HS-27A (cell line): ENCODE results near the gene MXI1.
"Not testable (repeated sequence)": the region's sequence is repeated elsewhere in the genome, so short reads cannot be mapped to it uniquely, and the experiment has no call there.

Source experiments
- DNase-seq: peaks from one replicate; pipeline ENCODE4 v3.0.0-alpha.2; 2012; ENCODE audit warnings: low read depth, missing footprints

The MXI1 gene

DNA sequence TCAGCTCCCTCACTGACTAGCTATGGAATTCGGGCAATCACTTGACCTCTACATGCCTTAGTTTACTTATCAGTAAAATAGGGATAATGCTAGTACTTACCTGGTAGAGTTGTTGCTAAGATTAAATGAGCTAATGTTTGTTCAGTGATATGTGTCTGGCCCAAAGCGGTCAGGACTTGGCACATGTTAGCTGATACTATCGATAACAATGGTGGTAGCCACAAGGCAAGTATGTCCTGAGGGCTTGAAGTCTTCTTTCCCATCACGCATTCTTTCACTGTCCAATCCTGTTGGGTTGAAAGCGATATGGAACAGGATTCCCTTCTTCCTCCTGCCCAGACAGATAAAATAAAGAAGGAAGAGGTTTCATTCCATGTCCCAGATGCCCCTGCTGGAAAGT, 25.5 kb upstream of the MXI1 start:
- no peak for DNase-seq

DNA sequence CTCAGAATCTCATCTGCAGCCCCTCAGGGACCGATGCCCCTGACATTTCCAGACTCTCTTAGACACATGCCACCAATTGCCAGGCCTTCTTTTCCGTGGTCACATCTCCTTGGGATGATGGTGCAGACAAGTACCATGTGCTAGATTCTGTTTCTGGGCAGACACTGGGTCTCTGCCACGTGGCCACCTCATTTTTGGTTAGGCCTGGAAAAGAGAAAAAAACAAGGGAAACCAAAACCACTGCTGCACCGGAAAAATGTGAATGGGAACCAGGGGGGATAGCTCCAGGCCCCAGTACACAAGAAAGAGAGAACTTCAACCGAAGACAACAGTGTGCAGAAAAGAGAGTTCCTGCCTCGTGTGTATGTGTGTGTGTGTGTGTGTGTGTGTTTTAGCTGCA, 23.0 kb upstream of the MXI1 start:
- DNase-seq = no peak

DNA sequence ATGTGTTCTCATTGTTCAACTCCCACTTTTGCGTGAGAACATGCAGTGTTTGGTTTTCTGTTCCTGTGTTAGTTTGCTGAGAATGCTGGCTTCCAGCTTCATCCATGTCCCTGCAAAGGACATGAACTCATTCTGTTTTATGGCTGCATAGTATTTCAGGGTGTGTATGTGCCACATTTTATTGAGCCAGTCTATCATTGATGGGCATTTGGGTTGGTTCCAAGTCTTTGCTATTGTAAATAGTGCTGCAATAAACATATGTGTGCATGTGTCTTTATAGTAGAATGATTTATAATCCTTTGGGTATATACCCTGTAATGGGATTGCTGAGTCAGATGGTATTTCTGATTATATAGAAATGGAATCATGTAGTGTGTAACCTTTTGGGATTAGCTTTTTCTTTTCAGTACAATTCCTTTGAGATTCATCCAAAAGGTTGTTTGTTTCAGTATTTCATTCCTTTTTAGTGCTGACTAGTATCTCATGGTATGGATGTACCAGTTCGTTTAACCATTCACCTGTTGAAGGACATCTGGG, 21.7 kb upstream of the MXI1 start:
- not testable (repeated sequence) for DNase-seq

DNA sequence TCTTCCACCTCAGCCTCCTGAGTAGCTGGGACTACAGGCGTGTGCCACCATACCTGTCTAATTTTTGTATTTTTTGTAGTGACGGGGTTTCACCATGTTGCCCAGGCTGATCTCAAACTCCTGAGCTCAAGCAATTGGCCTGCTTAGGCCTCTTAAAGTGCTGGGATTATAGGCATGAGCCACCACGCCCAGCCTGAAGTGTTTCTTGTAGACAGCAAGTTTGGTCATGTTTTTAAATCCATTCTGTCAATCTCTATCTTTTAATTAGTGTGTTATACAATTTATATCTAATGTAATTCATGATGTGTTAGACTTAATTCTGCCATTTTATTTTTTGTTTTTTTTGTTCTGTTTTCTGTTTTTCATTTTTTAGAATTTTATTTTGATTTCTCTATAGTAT, 17.2 kb upstream of the MXI1 start:
- DNase-seq = no peak

DNA sequence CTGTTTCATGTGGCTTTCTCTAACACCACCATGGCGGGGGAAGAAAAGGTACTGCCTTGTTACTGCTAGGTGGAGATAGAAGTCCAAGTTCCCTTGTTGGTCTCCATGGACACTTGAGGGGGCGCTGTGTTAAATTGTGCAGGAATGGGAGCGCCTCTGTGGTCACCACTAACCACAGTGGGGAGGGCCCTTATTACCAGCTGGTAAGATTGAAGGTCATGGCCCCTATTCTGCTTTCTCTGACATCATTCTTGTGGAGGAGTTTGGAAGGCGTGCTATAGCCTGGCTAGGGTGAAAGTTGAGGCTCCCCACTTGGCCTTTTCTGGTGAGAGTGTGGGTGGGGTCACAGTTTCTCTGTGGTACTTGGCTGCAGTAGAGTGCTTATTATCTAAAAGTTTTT, 14.9 kb upstream of the MXI1 start:
- DNase-seq = no peak

DNA sequence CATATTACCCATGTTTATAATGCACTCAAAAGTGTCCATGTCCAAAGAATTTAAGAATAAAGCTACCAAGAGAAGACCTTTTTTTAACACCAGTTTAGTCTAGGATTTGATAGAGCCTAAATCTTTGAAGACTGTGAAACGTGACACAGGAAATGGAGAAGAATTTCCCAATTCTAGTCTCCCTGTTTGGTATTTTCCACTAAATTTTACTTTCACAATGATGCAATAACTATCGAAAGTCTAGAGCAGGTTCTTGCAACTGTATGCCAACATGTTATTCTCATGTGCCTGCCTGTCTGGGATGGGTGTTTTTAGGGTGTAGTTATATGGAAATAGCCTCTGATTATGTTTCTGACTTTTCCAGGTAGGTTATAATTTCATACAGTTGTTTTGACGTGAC, 6.9 kb upstream of the MXI1 start:
- DNase-seq = no peak

DNA sequence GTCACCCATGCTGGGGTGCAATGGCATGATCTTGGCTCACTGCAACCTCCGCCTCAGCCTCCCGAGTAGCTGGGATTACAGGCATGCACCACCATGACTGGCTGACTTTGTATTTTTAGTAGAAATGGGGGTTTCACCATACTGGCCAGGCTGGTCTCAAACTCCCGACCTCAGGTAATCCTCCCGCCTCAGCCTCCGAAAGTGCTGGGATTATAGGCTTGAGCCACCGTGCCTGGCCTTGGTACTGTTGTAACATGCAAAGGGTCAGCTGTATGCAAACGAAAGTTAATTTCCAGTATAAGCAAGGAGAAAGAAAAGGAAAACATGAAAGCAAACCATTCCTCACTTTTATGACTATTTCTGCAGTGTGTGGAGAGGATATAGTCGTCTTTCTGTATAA, 6.4 kb upstream of the MXI1 start:
- not testable (repeated sequence) for DNase-seq

DNA sequence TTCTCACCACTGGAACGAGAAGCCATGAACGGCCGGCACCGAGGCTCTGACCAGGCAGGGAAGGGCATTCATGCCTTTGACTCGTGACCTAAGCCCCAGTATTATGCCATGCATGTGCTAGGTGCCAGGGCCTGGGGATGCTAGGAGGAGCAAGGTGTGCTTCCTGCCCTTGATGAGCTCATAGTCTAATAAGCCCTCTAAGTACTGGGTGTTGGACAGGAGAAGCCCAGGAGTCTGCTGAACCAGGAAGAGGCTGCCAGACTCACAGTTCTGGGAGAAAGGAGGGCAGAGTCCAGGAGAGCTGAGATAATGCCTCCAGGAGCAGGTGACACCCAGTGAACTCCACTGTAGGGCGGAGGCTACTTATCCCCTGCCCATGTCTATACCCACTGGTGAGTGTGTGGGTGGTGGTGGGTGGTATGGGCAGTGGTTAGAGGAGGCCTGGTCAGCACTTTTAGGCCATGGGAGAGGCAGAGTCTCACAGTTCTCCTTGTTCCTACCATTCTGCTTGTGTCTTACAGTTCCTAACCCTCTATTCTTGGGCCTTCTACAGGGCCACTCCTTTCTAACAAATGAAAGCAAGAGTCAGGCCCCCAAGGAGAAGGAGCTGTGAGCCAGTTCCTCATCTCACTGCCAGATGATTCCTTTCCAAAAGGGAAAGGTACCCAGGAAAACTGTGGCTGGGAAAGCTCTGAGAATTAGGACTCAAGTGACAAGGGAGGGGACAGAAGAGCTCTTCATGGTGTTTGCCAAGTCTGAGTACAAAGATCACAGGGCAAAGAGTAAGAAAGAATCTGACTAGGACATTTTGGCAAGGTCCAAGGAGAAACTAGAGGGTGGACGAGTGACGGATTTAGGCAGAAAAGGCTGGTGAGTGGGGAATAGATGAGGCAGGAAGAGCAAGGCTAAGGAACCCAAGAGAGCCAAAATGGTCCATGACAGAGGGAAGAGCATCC, 3.6 kb upstream of the MXI1 start:
- DNase-seq = no peak

DNA sequence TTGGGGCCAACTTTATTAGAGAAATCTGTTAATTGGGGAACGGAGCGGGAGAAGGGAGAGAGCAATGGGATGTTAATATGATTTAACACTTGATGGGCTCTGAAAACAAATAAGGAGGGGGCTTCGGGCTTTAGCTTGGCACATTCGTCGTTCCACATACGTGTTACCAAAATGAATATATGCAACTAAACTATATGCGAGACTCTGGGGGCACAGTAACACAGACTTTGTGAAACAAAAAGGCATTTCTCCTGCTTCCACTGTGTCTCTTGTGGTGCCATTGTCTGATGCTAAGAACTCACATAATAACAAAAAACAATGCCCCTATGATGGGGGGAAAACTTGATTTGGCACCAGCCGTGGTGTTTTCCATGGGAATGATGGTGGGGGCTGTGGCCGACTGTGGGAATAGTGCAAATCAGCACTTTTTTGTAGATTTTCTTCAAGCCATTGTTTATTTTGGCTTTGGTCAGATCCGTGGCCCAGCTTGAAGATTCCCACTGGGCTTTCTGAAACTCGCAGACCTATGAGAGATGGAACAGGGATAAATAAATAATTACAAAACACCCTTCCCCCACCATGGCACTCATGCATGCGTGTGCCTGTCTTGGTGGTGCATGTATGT, 2.2 kb upstream of the MXI1 start:
- DNase-seq = no peak

DNA sequence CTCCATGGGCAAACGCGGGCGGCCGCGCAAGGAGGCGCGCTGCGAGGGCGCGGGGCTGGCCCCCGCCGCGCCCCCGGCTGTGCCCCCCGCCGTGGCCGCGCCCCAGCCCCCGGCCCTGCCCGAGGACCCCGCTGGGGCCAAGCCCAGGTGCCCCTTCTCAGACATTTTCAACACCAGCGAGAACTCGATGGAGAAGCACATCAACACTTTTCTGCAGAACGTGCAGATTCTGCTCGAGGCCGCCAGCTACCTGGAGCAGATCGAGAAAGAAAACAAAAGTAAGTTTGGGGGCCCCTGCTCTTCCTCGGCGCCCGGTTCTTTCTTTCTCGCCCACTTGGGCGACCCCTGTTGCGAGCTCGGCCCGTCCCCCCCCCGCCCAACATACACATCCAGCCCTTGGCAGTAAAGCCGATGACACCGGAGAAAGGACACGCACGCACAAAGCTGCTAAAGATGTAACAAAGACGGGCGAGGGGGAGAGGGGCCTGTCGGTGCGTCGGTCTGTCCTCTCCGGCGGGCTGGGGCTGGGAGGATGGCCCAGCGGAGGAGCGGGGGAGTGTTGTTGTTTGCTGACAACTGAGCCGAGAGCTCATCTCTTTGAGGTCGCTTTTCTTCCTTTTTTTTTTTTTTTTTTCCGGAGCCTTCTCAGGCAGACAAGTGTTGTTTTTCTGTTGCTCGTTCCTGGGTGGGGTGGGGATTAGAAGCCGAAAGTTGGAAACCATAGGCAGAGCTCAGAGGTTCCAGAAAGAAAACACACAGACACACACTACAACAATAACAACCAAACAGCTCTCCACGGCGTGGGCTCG, 604 bp downstream of the MXI1 start:
- DNase-seq = no peak

DNA sequence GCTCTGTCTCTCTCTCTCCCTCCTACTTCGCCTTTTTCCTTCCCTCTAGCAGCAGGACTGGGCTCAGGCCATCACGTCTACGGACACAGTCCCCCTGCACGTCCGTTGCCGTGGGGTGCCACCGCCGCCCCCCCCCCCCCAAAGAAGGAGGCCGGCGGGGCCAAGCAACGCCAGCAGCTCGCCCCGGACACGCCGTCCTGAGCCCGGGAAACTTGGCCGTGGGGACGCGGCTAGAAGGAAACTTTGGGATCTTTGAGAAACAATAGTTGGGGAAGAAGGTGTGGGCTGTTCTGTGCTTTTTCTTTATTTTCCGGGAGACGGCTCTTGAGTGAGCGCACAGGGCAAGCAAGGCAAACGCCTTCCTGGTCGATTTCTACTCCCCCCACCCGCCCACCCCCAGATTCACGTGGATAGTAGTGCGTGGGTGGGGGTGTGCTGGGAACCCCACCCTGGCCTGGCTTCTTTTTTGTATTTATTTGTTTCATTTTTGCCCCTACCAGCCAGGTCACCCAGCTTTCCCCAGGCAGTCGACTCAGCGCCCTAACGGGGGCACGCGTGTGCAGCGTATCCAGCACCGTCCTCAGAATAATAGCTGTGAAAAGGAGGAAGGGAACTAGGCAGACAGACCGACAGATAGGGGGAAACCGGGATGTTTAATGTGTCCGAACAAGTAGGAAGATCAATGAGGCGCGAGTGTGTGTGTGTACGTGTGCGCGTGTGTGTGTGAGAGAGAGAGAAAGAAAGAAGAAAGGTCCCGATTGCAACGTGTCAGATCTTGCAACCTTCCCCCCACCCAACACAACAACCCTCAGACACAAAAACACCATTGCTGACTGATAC, 1.4 kb downstream of the MXI1 start:
- no peak for DNase-seq

DNA sequence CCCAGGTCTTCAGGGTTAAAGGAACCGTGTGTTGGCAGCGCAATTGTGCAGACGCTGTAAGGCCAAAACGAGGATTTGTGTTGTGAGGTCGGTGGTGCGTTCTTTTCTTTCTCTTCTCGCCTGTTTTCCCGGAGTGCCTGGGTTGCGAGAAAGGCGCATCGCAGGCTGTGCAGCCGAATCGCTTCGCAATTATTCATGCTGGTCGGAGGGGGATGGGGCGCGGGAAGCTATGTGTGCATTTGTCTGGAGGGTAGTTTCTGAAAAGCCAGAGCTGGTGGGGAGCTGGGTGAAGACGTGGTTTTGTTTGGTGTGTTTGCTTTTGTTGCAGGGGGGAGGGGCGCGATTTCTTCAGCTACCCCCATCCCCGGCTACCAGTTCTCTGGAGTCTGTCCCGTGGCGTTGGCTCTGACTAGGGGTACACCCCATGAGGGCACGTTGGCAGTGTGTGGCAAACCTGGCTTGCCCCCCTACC, 2.1 kb downstream of the MXI1 start:
- DNase-seq = no peak

DNA sequence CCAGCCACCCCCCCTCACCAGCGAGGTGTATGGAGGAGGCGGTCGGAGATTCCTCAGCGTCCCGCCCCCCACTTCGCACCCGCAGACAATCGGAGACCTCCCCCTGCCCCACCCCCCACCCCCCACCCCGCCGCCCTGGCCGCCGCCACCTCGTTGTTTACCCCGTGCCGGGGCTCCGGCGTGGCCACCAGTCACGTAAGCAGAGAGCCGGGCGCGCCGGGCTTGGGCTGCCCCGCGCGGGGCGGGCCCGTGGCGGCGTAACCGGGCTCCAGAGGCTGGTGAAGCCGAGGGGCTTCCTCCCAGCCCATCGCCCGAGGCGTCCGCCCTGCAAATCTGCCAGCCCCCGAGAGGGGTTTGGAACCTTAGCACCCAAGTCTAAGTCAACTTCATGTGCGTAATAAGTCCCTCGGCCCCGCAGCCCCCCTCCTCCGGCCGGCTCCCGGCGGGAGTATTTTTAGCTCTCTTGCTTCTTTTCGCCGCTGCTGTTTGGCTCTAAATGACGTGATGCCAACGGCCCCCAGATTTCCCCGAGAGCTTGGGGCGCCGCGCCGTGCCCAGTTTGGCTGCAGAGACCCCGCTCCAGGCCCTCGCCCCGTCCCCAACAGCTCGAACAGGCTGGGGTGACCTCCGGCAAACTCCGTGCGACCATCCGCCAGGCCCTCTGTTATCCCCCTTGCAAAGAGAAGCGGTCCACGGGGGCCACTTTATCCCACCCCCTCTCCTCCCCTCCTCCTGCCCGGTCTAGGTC, 2.7 kb downstream of the MXI1 start:
- DNase-seq = no peak

DNA sequence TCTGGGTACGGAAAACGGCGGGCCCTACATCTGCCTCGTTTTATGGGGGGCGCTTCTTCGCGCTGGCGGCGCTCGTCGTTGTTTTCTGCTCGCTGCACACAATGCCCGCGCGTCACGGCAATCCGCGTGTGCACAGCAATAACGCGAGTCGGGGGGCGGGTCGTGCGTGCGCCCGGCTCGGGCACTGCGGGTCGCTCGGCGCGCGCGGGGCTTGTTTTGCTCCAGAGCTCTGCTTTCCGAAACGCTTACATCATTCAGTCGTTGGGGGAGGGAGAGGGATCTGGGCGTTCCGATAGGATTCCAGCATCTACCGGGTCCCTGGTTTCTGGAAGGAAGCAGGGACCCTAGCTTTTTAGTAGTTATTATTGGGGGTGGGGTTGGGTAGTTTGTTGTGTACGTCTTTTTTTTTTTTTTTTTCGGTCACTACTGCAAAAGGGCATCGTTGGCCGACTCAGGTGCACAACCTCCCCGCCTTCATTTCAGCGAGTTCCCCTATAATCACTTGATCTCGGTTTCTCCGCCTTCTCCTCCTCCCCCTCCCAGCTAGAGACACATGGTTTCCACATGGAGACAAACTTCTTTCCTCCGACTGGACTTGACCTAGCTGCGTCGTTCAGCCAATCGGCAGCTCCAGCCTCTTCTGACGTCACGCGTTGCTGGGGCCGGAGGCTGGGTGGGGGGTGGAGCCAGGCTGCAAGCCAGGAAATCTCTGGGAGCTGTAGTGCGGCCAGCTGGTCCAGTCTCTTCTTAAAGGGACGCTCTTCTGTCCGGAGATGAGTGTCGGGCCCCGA, 3.5 kb downstream of the MXI1 start:
- DNase-seq = peak; percentile 78

DNA sequence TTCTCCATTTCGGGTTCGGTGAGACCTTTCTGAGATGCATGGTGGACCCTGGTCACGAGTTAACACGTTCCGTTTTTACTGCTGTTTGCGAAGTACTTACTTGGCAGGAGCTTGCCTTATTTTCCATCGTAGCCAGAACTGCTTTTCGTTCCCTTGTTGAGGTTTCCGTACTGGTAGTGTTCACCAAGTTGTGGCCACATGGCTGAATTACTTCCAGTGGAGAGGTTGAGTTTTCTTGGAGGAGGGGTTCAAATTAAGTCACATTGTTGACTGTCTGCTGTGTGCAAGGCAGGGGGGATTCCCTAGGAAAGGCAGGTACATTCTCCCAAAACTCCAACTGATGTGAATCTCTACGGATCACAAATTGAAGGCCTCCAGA, 4.0 kb downstream of the MXI1 start:
- DNase-seq = no peak

DNA sequence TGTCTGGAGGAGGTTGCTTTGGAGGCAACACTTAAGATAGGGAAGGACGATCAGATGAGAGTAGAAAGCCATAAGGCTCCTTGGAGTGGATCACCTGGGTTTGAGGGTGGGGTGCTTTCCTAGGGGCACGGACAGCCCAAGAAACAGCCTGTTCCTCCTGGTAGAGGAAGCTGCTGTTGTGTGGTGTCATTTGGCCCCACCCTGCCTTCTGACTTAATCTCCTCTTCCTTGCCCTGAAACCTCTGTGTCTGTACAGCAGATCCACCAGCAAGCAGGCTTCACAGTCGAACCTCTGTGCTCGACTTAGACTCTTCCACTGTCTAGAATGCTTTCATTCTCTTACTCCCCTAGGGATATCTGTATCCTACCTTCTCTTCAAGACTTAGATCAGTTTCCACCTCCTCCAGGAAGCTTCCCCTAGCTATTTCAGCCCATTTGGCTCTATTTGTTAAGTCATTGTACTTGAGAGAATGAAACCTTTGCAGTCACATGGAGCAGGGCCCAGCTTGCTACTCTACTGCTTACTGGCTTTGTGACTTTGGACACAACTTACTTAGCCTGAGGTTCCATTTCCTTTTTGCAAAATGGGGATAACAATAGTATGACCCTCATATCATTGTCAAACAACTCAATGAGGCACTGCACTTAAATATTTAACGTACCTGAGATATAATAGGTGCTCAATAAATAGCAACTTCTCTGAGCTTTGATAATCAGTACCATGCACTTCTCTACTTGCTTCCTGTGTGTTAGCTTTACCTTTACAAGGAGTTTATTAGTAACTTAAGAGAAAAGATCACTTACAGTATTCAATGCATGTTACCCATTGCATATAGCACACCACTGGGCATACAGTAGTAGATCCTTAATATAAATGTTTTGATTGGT, 5.0 kb downstream of the MXI1 start:
- DNase-seq = no peak

DNA sequence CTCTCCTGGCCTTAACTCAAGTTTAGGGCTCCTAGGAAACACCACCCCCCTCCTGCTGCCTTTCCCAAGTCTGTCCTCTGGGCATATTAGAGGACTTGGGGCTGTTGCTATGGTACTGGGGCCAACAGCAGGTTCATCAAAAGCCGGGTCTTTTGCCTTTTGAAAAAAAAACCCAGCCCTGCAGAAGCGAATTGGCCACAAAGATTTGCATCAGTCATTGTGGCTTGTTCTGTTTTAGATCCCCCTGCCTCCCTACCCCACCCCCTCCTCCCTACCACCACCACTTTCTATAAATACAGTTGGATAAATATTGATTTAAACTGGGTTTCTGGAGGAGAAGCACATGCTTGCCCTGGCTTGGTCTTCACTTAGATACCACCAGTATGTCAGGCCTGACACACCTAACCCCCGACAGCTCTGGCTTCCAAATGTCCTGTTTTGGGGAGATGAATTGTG, 7.0 kb downstream of the MXI1 start:
- no peak for DNase-seq

DNA sequence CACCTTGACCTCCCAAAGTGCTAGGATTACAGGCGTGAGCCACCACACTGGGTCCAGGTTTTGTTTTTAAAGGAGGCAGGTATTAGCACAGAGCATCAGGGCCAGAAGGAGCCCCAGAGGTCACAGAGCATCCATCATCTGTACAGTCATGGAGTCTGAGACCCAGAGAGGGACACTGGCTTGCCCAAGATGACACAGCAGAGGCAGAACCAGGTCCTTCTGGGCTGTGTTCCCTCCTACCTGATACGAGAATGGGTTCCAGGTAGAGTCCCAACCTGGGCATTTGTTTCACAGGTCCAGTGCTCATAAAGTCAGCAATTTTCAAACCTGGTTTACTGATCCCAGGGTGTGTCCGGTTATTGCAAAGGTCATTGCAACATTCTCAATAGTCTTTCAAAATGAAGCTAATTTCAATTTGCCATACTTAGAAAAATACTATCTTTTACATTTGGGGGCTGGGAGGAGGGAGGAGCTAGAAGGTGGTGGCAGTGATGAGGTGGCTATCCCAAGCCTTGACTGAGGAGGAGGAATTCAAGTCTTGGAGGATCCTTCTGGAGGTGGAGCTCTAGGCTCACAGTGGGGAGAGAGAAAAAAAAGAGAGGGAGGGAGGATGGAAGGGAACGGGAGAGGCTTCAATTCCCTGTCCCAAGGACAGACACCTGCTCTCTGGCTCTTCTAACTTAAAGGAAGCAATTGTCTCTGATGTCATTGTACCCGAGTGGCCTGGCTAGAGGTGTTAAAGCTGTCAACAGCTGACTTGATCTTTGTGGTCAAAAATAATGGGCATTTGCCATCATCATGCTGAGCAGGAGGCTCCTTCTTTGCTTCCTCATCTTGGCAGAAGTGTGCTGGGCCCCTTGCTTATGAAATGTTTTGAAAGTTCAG, 8.1 kb downstream of the MXI1 start:
- DNase-seq = no peak
